ENCODE measurements around the gene IMPG1. TPM values are rescaled to one million over a fixed set of nuclear protein-coding genes. Genes with fewer than 3 reads are reported as not detected.

Gene IMPG1
- polyA plus RNA-seq, 10 donors, result 0.19 to 0.98 (median 0.81) TPM

- DNase-seq, result peak; percentile 64 to 83 (median 74)
These were observed 179.2 kb downstream of the IMPG1 start for GRCh38 chr6:75893058-75893775.

DNA sequence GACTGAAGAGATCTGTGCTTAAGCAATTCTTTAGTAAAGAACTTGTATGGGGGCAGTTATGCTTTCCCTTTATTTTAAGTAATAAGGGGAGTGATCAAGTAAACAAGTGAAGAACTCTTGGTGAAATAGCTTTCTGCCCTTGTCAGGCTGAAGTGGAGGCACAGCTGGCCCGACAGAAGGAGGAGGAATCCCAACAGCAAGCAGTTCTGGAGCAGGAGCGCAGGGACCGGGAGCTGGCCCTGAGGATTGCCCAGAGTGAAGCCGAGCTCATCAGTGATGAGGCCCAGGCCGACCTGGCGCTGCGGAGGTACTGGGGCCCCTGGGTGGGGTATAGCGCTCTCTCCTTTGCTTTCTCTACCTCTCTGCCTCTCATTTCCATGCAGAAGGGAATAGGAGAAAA lies 180.1 kb downstream of the IMPG1 start:
- no peak for DNase-seq

DNA sequence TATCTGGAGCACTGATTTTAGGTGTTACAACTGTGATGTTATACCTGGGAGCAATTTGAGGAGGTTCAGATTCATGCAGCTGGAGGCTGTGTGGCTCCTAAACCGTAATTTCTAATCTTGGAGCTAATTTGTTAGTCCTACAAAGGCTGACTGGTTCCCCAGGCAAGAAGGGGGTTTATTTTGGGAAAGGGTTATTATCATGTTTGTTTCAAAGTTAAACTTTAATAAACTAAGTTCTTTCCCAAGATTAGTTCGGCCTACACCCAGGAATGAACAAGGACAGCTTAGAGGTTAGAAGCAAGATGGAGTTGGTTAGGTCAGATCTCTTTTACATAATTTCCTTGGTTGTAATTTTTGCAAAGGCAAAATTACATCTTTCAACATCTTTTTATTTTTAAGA lies 187.6 kb downstream of the IMPG1 start:
- DNase-seq, result no peak

GRCh38 chr6:75882734-75883133 lies 189.7 kb downstream of the IMPG1 start:
- no peak for DNase-seq

- DNase-seq, result no peak
These were observed 192.2 kb downstream of the IMPG1 start for GRCh38 chr6:75880305-75880704.

- DNase-seq, result no peak
These were observed 196.3 kb downstream of the IMPG1 start for GRCh38 chr6:75876152-75876551.

DNA sequence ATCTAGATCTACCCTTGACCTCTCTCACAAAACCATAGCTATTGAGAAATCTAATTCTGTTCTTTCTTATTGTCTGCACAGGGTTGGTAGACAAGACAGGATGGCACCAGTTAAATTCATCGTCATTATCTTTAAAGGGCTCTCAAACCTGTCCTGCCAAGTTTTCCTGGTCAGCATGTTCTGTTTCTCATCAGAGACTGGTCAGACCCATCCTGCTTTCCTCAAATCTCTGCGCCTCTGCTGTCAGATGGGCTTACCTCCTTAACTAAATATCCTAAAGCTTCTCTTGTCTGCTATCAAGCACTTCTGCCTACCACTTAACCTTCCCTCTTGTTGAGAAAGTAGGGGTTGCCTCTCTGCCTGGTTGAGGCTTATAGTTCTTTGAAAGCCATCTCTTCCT lies 198.2 kb downstream of the IMPG1 start:
- DNase-seq, result no peak
